Measurements from ENCODE around the gene RPL39L.
A peak's percentile ranks its signal among the peaks of the same experiment; 100 is the strongest.

RPL39L gene

DNA sequence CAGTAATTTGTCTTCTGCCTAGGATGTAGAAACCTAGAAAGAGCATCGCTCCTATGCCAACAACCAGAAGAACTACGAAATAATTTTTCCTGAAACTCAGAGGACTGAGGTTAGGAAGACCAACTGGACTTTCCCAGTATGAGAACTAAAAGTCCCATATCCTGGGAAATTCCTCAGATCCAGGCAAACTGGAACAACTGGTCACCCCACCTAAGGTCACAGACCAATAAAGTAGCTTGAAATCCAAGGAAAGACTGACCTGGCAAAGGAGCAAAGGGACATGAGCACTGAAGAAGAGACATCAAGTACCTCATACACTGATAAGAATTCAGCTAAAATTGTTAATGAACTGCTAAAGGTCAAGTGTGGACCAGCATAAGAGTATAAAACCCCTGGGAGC is 6.6 kb downstream of the RPL39L start:
- in situ Hi-C loops (cut with MboI; ENCODE audit: low pct_unique_long_range_greater_than_20kb, low sequenced_read_pairs, unreplicated experiment), result no loop called here
- TF ChIP-seq, protein P1, sequence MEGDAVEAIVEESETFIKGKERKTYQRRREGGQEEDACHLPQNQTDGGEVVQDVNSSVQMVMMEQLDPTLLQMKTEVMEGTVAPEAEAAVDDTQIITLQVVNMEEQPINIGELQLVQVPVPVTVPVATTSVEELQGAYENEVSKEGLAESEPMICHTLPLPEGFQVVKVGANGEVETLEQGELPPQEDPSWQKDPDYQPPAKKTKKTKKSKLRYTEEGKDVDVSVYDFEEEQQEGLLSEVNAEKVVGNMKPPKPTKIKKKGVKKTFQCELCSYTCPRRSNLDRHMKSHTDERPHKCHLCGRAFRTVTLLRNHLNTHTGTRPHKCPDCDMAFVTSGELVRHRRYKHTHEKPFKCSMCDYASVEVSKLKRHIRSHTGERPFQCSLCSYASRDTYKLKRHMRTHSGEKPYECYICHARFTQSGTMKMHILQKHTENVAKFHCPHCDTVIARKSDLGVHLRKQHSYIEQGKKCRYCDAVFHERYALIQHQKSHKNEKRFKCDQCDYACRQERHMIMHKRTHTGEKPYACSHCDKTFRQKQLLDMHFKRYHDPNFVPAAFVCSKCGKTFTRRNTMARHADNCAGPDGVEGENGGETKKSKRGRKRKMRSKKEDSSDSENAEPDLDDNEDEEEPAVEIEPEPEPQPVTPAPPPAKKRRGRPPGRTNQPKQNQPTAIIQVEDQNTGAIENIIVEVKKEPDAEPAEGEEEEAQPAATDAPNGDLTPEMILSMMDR (IDR thresholded peaks at IDR 0.05; ENCODE audit: extremely low read depth, insufficient read depth, missing control alignments), result no peak
- no peak for DNase-seq (ENCODE audit: low spot score)

DNA sequence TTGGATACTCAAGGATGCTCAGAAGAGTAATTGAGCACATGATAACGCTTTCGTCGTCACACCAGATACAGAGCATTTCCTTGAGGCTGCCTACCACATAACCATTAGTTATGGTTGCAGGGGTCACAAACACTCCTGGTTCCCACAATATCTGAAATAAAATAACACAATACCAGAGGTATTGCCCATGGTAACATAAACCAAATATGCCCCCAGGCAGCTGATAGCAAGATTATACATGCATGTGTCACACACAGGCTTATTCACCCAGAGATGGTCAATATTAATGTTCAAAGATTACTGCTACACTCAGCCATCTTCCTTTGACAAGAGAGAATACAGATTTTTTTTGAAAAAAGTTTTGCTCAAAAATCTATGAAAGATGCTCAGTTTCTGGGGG is 7.3 kb downstream of the RPL39L start:
- DNase-seq (ENCODE audit: low spot score), result no peak
- in situ Hi-C loops (cut with MboI; ENCODE audit: low pct_unique_long_range_greater_than_20kb, low sequenced_read_pairs, unreplicated experiment), result no loop called here
- TF ChIP-seq, protein P1 (IDR thresholded peaks at IDR 0.05; ENCODE audit: extremely low read depth, insufficient read depth, missing control alignments), result no peak

DNA sequence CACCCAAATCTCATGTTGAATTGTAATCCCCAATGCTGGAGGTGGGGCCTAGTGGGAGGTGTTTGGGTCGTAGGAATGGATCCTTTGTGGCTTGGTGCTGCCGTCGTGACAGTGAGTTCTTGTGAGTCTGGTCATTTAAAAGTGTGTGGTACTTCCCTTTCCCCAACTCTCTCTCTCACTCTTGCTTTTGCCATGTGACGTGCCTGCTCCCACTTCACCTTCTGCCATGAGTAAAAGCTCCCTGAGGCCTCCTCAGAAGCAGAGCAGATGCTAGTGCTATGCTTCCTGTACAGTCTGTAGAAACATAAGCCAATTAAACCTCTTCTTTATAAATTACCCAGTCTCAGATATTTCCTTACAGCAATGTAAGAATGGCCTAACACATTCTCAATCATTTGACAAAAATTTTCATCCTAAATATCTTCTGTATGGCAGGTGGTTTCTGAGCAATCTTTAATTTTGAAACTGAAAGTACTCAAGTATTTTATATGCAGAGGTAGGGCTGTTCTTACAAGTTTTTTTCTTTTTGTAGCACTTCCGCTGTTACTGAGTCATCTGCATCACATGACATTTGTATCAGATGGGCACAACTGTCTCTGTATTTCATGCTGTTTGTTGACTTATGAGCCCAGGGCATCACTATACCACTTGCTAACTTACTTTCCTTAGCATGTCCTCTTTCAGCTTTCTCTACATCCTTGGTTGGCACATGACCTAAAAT is 8.8 kb downstream of the RPL39L start:
- TF ChIP-seq, protein P1 (IDR thresholded peaks at IDR 0.05; ENCODE audit: extremely low read depth, insufficient read depth, missing control alignments), result no peak
- in situ Hi-C loops (cut with MboI; ENCODE audit: low pct_unique_long_range_greater_than_20kb, low sequenced_read_pairs, unreplicated experiment), result no loop called here
- peak; percentile 49 for DNase-seq (ENCODE audit: low spot score)

DNA sequence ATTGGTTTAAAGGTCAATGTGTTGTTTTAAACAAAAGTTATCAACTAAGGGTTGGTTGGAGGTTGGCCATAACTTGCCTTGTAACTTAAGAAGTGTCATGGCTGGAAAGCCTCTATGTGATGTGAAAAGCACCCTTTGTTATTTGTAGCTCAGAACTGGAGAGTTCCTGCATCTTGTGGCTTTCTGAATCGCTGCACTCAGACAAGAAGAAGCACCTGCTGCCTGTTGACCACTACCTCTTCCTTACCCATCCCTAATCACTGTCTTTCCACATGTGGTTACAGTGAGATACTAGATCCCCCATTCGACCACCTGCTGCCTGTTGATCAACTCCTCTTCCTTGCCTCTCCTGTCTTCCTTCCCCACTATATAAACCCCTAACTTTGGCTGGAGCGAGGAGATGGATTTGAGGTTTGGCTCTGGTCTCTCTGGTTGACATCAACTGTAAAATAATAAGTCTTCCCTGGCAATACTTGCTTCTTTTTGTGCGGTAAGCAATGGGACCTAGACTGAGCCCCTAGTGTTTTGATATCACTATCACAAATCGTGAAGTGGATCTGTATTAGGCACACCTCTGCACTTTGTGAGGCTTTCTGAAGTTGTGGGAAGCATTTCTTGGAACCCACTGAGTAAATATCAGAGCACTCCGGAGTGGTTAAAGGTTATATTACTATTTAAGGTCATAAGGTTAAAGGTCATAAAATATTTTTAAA is 13.8 kb downstream of the RPL39L start:
- in situ Hi-C loops (cut with MboI; ENCODE audit: low pct_unique_long_range_greater_than_20kb, low sequenced_read_pairs, unreplicated experiment), result no loop called here
- TF ChIP-seq, protein P1 (IDR thresholded peaks at IDR 0.05; ENCODE audit: extremely low read depth, insufficient read depth, missing control alignments), result no peak
- DNase-seq (ENCODE audit: low spot score), result no peak

DNA sequence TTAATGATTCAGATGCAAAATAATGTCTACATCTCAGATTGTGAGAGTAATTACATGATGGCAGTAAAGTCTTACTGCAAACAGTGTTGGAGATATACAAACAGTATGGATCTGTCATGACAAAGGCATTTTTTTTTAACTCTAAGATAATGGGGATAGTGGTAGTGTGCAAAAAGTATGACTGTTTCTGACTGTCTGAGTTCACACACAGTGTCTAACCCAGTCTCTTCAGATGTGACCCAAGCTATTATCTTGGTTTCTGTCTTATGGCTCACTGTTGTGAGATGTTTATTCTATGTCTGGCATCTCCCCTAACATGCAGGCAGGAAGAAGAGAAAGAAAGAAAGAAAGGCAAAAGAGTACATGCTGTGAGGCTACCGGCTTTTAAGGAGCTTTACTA is 17.0 kb downstream of the RPL39L start:
- TF ChIP-seq, protein P1 (IDR thresholded peaks at IDR 0.05; ENCODE audit: extremely low read depth, insufficient read depth, missing control alignments), result no peak
- no peak for DNase-seq (ENCODE audit: low spot score)
- in situ Hi-C loops (cut with MboI; ENCODE audit: low pct_unique_long_range_greater_than_20kb, low sequenced_read_pairs, unreplicated experiment), result no loop called here

DNA sequence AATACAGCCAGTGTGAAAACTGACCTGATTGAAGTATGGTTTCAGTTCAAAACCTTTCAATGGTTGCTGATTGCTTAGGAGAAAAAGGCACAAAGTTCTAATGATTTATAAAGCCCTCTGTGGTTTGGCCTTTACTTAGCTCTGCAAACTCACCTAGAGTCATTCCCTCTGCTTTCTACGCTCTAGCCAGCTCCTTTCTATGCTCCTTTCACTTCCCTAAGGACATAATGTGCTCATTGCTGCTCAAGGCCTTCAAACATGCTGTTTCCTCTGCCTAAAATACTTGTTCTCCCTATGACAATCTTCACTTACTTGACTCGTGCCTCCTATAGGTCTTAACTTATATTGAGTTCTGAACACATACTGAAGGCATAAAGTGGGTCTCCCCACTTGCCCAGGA is 19.0 kb downstream of the RPL39L start:
- in situ Hi-C loops (cut with MboI; ENCODE audit: low pct_unique_long_range_greater_than_20kb, low sequenced_read_pairs, unreplicated experiment), result no loop called here
- DNase-seq (ENCODE audit: low spot score), result no peak

More for the DNA sequence above, 19.0 kb downstream of the RPL39L start:
- TF ChIP-seq, protein P1 (IDR thresholded peaks at IDR 0.05; ENCODE audit: extremely low read depth, insufficient read depth, missing control alignments), result no peak

All from GM13977 (cell line).